Measurements from ENCODE around the gene PIGQ.
"Not testable (repeated sequence)": the region's sequence is repeated elsewhere in the genome, so short reads cannot be mapped to it uniquely, and the experiment has no call there.

PIGQ gene

DNA sequence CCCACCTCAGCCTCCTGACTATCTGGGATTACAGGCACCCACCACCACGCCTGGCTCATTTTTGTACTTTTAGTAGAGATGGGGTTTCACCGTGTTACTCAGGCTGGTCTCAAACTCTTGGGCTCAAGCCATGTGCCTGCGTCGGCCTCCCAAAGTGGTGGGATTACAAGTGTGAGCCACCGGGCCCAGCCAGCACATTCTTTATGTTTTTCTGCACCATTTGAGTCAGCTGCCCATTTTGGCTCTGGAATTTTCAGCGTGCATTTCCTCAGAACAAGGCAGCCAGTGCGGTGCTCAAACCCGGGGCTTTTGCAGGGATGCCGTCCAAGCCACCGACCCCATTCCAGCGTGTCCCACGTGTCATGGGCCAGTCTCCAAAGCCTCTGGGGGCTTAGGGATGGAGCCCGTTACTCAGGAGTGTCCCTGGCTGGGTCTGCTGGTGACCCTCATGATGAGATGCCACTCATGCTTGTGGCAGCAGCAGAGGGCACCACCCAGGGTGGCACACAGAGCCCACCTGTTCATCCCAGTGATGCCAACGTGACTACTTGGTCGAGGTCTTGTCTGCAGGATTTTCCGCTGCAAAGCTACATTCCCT, 16.4 kb downstream of the PIGQ start:
- DNase-seq (ENCODE audit: low read depth): no peak

DNA sequence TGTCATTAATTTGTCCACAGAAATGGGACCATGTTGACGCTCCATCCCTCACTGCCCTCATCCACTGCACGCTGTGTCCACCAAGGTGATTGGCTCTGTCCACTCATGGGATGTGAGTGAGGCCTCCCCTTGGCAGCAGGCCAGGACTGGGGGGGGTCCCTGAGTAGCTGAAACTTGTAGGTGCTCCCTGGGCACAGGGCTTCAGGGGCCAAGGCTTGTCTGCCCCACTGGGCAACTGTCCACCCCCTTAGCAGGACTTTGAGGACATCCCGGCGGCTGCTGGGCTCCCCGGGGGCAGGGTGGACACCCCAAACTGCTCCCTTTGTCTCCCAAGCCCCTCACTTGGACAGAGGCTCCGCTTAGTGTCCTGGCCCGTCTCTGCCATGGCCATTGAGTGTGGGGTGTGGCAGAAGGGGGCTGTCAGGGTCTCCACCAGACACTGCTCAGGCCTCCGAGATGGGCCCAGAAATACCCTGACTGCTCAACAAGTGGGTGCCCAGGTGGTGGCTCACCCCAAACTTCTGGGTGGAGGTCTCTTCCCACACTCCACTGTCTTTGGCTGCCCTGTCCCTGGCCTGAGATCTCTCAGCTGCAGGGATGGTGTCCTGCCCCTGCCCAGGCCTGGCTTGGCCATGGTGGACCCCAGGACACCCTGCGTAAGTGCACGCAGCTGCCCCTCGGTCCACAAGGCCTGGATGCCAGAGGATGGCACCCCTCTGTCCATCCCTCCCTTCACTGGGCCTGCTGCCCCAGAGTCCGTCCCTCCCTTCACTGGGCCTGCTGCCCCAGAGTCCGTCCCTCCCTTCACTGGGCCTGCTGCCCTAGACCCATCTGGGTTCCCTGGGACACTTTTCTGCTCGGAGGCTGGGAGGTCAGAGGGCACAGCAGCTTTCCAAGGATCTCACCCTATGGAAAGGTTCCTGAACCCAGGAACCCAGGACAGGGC, 17.1 kb downstream of the PIGQ start:
- no peak for DNase-seq (ENCODE audit: low read depth)

DNA sequence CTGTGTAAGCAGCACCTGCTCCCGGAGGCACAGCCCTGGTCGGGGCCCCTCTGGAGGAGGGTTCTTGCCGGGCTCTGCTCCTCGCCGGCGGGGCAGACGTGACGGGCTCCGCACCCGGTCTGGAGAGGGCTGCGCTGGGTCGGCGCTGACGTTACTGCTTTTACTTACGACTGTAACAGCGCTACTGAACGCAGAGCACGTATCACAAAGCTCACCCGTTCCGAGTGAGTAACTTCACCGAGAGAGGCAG, 18.8 kb downstream of the PIGQ start:
- peak; percentile 41 for DNase-seq (ENCODE audit: low read depth)

DNA sequence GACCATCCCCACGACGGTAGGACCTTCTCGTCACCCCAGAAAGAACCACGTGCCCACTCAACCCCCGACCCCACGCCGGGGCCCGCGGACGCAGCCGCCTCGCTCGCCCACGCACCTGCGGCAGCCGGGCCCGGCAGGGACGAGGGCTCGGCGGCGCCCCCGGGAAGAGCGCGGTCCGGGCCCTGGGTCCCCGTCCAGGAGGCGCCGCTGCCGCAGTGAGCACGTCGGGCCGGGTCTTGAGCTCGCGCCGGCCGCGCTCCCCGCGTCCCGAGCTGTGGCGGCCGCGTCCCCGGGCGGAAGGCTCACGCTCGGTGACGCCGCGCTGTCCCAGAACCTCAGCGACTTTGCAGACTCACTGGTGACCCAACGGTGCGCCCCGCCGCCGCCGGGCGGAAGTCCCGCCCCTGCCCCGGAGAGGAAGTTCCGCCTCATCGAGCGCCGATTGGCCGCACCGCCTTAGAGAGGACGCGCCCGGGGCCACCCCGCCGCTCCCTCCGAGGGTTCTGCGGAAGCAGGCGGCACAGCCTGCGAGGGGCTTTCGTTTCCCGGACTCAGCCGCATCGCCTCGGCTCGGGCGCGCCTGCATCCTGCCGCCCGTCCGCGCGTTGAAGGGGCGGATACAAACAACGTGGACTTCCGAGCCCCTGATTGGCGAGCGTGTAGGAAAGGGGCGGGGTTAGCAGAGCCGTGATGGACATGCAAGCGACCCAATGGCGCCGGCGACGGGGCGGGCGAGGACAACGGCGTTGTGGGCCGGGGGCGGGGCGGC, 19.3 kb downstream of the PIGQ start:
- DNase-seq (ENCODE audit: low read depth): peak; percentile 68

DNA sequence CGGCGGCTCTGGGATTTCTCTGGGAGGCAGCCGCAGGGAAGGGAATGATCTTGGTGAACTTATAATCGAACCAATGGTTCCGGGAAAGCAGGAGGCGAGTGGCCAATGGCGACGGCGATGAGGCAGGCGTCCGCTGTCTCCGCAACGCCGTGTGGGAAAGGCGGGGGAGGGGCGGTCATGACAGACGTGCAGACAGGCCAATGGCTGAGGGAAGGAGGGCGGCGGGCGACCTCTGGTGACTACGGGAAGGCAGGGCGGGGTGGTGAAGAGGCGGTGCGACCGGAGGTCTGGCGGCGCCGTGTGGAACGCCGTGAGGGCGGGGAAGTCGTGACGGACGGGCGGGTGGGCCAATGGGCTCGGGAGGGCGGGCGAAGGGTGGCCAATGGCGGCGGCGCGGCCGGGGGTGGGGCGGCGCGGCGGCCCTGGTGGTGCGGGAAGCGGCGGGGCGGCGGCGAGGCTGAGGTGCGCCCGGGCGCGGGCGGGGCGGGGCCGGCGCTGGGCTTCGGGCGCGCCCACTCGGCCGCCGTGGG, 20.0 kb downstream of the PIGQ start, which contains the start of gene RAB40C:
Gene RAB40C (plus strand): TSS at position 409 of the 530 bp plus-strand sequence. CDS start 226 bp downstream, outside the sequence.
- DNase-seq (ENCODE audit: low read depth): peak; percentile 85

DNA sequence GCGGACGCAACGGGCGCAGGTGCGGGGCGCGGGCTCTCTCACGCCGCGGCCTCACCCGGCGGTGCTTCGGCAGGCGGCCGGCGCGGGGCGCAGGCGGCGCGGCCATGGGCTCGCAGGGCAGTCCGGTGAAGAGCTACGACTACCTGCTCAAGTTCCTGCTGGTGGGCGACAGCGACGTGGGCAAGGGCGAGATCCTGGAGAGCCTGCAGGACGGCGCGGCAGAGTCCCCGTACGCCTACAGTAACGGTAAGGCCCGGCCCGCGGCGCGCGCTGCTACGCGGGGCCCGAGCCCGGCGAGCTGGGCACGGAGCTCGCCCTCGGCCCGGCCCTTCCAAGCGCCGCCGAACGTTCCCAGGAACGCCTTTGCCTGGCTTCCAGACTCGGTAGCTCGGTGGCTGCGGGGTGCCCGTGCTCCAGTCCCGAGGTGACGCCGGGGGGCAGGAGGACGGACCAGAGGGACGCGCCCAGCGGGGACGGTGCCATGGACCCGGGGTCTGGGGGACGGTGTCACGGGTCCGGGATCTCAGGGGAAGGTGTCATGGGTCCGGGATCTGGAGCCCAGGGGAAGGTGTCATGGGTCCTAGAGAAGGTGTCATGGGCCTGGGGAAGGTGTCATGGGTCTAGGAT, 20.5 kb downstream of the PIGQ start:
- no peak for DNase-seq (ENCODE audit: low read depth)

DNA sequence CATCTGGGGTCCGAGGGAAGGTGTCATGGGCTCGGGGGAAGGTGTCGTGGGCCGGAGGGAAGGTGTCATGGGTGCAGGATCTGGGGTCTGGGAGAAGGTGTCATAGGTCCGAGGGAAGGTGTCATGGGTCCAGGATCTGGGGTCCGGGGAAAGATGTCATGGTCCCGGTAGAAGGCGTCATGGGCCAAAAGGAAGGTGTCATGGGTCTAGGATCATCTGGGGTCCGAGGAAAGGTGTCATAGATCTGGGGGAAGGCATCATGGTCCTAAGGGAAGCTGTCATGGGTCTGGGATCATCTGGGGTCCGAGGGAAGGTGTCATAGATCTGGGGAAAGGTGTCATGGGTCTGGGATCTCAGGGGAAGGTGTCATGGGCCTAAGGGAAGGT, 21.0 kb downstream of the PIGQ start:
- DNase-seq (ENCODE audit: low read depth): no peak

DNA sequence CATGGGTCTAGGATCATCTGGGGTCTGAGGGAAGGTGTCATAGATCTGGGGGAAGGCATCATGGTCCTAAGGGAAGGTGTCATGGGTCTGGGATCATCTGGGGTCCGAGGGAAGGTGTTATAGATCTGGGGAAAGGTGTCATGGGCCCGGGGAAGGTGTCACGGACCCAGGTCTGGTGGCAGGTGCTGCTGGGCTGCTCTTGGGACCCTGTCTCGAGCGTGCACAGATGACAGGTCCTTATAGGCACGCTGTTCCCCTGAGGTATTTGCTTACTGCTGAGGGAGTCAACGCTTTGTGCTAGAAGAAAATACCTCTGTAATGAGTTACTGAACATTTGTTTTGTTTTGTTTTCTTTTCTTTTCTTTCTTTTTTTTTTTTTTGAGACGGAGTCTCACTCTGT, 21.5 kb downstream of the PIGQ start:
- no peak for DNase-seq (ENCODE audit: low read depth)

DNA sequence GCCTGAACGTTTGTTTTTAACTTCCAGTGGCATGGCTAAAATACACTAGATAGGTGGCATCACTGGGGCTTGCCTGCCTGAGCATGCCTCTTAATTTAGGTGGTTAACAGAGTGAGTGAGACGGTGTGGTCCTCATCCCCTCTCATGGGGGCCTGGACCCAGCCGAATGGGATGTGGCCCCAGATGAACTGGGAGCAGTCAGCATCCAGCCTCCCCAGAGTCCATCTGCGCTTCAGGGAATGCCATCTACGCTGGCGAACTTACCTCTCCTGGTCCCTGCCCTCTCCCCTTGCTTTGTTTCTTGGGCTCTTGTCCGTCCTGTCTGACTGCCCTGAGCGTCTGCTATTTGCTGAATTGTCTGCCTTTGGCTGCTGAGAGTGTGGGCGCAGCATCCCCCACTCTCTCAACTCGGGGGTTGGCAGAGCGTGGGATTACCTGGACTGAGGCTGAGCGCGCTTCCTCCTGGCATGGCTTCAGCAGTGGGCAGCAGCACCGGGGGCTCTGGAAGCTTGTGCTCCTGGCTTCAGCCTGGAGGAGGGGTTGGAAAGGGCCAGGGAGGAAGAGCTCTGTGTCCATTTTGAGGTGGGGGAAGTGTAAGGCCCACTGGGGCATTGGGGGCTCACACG, 22.2 kb downstream of the PIGQ start:
- no peak for DNase-seq (ENCODE audit: low read depth)

DNA sequence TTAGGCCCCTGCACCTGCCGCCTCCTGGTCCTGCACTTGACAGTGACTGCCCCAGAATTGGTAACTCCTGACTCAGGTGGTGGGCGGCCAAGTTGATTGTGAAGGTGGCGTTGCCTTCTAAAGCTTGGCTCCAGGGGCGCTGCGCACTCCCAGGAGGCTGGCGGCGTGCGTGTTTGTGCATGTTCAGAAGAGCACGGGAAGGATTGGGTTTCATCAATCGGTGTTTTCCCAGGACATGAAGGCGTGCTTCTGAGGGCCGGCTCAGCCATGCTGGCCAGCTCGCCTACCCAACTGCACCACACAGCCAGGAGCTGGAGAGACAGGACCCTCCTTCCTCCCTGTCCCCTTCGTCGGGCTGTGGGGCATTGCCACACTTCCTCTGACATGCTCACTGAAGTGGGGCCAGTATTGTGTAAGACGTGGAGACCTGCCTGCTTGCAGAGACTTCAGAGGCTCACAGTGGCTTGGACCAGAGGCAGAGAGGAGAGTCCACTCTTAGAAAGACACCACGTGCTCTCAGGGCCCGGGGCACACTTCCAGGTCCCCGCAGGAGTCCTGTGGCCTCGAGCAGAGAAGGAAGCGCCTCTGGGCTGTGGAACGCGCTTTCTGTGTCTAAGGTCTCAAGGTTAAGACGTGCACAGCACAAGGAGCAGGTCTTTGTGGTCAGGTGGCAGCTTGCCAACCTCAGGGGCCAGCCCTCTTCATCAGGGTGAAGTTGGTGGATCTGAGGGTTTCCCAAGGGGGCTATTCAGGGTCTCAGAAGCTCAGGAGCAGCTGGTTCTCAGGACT, 22.9 kb downstream of the PIGQ start:
- no peak for DNase-seq (ENCODE audit: low read depth)

DNA sequence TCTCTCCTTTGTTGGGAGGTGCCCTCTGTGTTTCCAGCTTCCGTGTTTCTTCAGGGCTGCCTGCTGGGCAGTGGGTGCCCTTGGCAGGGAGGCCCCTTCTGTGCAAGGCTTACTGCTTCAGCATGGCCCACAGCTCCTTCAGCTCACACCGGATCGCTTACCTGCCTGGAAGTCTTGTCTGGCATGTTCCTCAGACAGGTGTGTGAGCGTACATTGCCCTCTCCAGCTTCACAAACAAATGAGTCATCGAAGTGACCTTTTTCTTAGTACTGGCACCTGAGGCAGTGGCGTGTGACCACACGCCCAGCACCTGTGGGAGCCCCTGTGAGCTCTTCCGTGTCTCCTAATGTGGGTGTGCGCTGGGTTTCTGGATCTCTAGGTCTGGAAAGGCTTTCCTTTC, 23.6 kb downstream of the PIGQ start:
- DNase-seq (ENCODE audit: low read depth): no peak

DNA sequence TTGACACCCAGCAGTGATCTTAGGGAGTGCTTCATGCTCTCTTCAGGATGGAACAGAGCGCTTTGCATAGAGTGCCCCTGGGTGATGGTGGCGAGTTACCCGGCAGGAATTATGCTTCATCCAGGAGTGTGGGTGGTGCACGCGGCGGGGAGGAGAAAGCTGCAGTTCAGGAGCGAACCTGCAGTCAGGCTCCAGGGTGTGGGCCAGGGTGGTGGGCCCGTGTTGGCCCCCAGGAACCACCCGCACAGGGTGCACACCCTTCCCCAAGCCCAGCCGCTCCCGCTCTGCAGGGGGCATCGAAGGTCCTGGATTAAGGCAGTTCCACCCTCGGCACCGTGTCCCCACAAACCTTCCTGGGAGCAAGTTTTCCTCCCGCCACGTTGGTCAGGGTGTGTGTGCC, 24.0 kb downstream of the PIGQ start:
- DNase-seq (ENCODE audit: low read depth): no peak

DNA sequence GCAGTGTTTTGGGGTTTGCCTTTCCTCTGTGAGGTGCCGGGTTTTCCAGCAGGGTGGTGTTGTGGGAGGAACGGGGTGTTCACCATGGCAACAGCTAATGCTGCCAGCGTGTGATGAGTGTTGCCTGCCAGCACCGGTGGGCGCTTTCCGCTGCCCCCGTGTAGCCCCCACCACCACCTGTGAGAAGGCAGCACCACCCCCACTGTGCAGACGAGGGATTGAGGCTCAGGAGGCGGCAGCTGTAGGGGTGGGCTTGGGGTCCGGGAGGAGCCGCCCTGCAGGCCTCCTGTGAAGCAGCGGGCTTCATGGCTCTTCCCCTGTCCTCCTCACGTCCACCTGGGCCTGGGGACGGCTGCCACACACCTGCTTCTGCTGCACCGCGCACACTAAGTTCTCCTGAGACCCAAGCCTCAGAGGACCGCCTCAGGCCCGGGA, 25.3 kb downstream of the PIGQ start:
- no peak for DNase-seq (ENCODE audit: low read depth)

DNA sequence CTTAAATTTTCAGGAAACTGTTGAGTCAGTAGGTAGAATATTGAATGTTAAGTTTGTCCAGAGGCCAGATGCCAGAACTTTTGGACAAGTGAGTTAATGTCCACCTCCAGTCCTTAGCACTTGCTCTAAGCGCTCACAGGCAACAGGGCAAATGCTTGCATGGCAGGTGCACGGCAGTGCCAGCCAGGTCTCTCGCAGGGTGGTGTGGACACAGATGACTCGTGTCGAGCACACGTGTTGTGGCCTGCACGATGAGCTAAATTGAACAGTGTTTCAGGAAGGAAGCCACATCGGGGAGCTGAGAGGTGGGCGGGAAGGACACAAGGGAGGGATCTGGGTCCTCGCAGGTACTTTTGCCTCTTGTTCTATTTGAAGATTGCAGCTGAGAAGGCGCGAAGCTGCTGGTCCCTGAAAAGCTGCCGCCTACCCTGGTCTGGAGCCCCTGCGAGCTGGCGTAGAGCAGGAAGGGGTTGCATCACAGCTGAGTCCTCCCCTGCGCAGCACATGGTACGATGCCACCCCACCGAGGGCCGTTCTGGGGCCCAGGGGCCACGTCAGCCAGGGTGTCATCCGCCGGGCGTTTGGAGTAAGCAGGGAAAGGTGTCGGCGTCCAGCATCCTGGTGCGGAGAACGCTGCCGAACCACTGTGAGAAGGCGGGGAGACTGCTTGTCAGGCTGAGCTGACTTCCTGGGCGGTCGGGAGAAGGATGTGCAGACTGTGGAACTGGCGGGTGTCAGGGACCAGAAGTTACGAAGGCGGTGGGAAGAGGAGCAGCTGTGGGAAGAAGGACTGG, 26.4 kb downstream of the PIGQ start:
- DNase-seq (ENCODE audit: low read depth): no peak

DNA sequence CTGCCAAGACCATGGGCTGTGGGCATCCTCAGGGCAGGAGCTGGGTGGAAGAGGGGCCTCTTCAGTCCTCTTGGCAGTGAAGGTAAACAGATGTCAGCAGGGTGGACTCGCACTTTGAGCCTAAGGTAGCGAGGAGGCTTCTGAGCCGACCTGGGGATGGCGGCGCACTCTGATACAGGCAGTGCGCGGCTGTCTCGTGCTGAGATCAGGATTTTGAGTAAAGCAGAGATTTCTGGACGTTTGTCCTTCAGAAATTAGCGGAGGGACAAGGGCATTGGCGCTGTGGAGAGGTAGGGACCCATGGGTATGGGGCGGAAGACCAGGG, 26.9 kb downstream of the PIGQ start:
- DNase-seq (ENCODE audit: low read depth): no peak

DNA sequence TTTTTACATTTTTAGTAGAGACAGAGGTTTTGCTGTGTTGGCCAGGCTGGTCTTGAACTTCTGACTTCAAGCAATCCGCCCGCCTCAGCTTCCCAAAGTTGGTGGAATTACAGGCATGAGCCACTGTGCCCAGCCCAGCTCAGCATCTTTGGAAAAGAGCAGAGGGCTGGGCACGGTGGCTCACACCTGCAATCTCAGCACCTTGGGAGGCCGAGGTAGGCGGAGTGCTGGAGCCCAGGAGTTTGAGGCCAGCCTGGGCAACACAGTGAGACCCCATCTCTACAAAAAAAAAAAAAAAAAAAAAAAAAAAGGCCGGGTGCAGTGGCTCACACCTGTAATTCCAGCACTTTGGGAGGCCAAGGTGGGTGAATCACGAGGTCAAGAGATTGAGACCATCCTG, 27.9 kb downstream of the PIGQ start:
- DNase-seq (ENCODE audit: low read depth): not testable (repeated sequence)

DNA sequence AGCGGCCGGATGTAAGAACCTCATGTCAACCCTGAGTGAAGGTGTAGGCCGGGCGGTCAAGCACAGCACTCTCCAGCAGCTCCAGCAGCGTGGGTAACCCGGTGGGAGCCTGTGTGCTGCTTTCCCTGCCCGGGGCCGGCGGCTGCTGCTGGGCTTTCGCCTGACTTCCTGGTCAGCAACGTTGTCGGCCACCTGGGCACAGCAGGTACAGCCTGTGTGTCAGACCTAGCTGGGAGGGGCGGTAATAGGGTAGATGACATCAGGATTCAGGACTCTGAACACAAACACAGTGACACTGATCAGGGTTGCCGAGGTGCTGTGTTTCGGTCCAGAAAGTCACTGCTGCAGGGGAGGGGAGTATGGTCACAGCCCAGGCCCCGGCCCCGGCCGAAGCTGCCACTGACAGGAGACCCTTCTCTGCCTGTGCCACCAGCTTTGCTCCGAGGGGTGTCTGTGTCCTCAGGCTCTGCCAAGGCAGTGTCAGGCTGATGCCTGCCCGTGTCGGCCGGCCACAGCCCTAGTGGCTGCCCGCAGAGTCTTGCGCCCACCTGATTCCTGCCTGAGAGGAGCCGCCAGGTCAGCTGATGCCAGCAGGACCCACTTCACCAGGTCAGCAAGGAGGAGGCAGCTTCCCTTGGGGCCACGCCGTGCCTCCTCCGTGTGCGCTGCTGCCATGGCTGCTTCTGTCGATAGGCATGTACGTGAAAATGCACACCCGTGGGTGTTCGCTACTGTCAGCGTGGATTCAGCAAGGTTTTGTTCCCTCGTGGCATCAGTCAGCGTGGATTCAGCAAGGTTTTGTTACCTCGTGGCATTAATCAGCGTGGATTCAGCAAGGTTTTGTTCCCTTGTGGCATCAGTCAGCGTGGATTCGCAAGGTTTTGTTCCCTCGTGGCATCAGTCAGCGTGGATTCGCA, 29.3 kb downstream of the PIGQ start:
- no peak for DNase-seq (ENCODE audit: low read depth)

DNA sequence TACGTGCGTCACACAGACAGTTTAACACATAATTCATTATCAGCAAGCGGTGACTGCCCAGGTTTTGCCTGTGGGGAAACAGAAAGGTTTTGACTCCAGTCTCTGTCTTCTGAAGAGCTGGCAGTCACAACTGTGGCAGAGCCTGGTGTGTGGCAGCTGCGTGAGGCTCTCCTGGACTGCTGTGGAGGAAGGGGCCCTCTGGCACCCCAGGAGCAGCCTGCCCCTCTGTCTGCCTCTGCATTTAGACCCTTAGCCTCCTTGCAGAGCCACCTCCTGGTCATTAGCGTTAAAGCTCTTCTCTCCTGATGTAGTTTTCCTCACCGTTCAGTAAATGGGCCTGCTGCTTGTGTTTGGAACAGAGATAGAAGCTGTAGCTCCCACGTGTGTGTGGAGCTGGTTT, 31.0 kb downstream of the PIGQ start:
- no peak for DNase-seq (ENCODE audit: low read depth)

DNA sequence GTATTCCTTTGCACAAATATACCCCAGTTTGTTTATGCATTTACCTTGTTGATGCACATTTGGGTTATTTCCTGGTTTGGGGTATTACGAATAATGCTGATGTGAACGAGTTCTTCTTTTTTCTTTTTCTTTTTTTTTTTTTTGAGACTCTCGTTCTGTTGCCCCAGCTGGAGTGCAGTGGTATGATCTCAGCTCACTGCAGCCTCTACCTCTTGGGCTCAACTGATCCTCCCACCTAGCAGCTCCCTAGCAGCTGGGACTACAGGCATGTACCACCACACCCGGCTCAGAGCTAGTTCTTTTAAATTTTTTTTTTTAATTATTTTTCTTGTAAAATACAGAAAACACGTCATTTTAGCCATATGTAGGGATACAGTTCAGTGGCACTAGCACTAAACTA, 34.2 kb downstream of the PIGQ start:
- DNase-seq (ENCODE audit: low read depth): no peak

All from non-pigmented ciliary epithelial cell (primary cell).